ENCODE data around the gene AKR1C1. TPM values are rescaled to one million over a fixed set of nuclear protein-coding genes. Genes with fewer than 3 reads are reported as not detected.

Gene AKR1C1
- total and polyA plus RNA-seq, 2 of the 13 experiments (the other 11 are each of a cell fraction or from before 2014, with no cell fraction given) = 948 to 2,238 TPM

GRCh38 chr10:4981722-4982471 is 18.7 kb downstream of the AKR1C1 start (continued):
- TF ChIP-seq HNF1A (IDR thresholded peaks at IDR 0.05; ENCODE audit: low read depth) (peak; percentile 53), HNF1A (CRISPR knock-in tag; IDR thresholded peaks at IDR 0.05; ENCODE audit: borderline replicate concordance) (peak; percentile 24; the same call in 1 of the 2 replicates), MYC (CRISPR knock-in tag; IDR thresholded peaks at IDR 0.05; ENCODE audit: borderline replicate concordance) (peak; percentile 37; the same call in 1 of the 2 replicates), DMTF1 (CRISPR knock-in tag; IDR thresholded peaks at IDR 0.05) (no peak), ZNF547 (CRISPR knock-in tag; IDR thresholded peaks at IDR 0.05) (no peak), ZNF660 (CRISPR knock-in tag; IDR thresholded peaks at IDR 0.05; ENCODE audit: borderline replicate concordance, low read depth) (no peak), ZNF414 (CRISPR knock-in tag; IDR thresholded peaks at IDR 0.05) (peak; percentile 80; the same call in 1 of the 2 replicates), E2F1 (CRISPR knock-in tag; IDR thresholded peaks at IDR 0.05) (peak; percentile 49; the same call in 1 of the 2 replicates), ZGPAT (CRISPR knock-in tag; IDR thresholded peaks at IDR 0.05) (peak; percentile 56; the same call in 1 of the 2 replicates), AGO2 (optimal IDR thresholded peaks at IDR 0.05; ENCODE audit: low read depth, low read length) (peak; percentile 92), ZNF232 (CRISPR knock-in tag; IDR thresholded peaks at IDR 0.05; ENCODE audit: borderline replicate concordance) (peak; percentile 84; the same call in 1 of the 2 replicates), SRSF4 (IDR thresholded peaks at IDR 0.05; ENCODE audit: low read depth, low read length, poor library complexity, severe bottlenecking) (peak; percentile 64), SNAPC5 (CRISPR knock-in tag; IDR thresholded peaks at IDR 0.05; ENCODE audit: borderline replicate concordance) (no peak), SSRP1 (CRISPR knock-in tag; IDR thresholded peaks at IDR 0.05) (peak; percentile 99; the same call in 1 of the 2 replicates), NCOA2 (CRISPR knock-in tag; IDR thresholded peaks at IDR 0.05) (peak; percentile 69), SIN3A (IDR thresholded peaks at IDR 0.05; ENCODE audit: borderline replicate concordance, low read depth, low read length) (peak; percentile 62; the same call in 1 of the 2 replicates), HOXD1 (CRISPR knock-in tag; IDR thresholded peaks at IDR 0.05) (peak; percentile 72; the same call in 1 of the 2 replicates)

All from HepG2 (cell line).